Stimulated activated naive CD8-positive, alpha-beta T cell treated with anti-CD3 and anti-CD28 coated beads, Interleukin-15, Interleukin-2, amounts not matched to agents 100 ng/mL and 50 ng/mL, for 24 hours (primary cell): ENCODE results near the gene BZW2.
"Not testable (repeated sequence)": the region's sequence is repeated elsewhere in the genome, so short reads cannot be mapped to it uniquely, and the experiment has no call there.

Source experiments
- H3K27ac Mint-ChIP-seq: one replicate; pipeline ENCODE4 v1.8.0; 2021; ENCODE audit warnings: mild to moderate bottlenecking, mixed read lengths
- H3K27me3 Mint-ChIP-seq: one replicate; pipeline ENCODE4 v1.8.0; 2021; ENCODE audit warnings: mixed read lengths
- H3K36me3 Mint-ChIP-seq: one replicate; pipeline ENCODE4 v1.8.0; 2021; ENCODE audit warnings: low read depth, mixed read lengths
- H3K4me1 Mint-ChIP-seq: one replicate; pipeline ENCODE4 v1.8.0; 2021; ENCODE audit warnings: low read depth, mixed read lengths
- H3K4me3 Mint-ChIP-seq: one replicate; pipeline ENCODE4 v1.8.0; 2021; ENCODE audit warnings: mild to moderate bottlenecking, mixed read lengths
- H3K9me3 Mint-ChIP-seq: one replicate; pipeline ENCODE4 v1.8.0; 2021; ENCODE audit warnings: mixed read lengths

BZW2 gene

GRCh38 chr7:16652888-16653287 is 6.9 kb downstream of the BZW2 start:
- H3K27ac Mint-ChIP-seq = no peak overlapping the region
- no peaks in the 10 kb centered on the region for H3K27me3 Mint-ChIP-seq
- no peaks in the 10 kb centered on the region for H3K9me3 Mint-ChIP-seq
- no peak overlapping the region for H3K4me3 Mint-ChIP-seq
- peaks cover 74% of the 10 kb centered on the region for H3K4me1 Mint-ChIP-seq
- H3K36me3 Mint-ChIP-seq = peaks cover 57% of the 10 kb centered on the region

GRCh38 chr7:16655394-16655793 is 9.4 kb downstream of the BZW2 start:
- Mint-ChIP-seq H3K36me3 (peaks cover 39% of the 10 kb centered on the region), H3K9me3 (no peaks in the 10 kb centered on the region), H3K27ac (no peak overlapping the region), H3K4me1 (peaks cover 57% of the 10 kb centered on the region), H3K4me3 (no peak overlapping the region), H3K27me3 (no peaks in the 10 kb centered on the region)

DNA sequence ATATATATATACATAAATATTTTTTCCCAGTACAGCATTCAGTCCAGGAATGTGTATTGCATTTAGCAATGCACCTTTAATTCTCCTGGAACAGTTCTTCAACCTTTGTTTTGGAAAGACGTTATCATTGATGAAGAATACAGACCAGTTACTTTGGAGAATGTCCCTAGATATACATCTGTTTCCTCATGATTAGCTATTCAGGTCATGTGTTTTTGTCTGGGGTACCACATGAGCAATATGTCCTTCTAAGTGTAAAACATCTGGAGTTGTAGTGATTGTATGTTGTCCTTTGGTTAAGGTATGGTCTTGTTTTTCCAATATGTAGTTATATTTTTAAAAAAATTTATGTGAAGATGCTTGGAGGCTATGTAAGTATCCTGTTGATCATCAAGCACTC is 10.2 kb downstream of the BZW2 start:
- Mint-ChIP-seq H3K4me1 (peaks cover 59% of the 10 kb centered on the region), H3K36me3 (peaks cover 38% of the 10 kb centered on the region), H3K4me3 (no peak overlapping the region), H3K27me3 (no peaks in the 10 kb centered on the region), H3K9me3 (no peaks in the 10 kb centered on the region), H3K27ac (no peak overlapping the region)

GRCh38 chr7:16657656-16658279 is 11.8 kb downstream of the BZW2 start:
- Mint-ChIP-seq H3K9me3 (no peaks in the 10 kb centered on the region), H3K4me3 (no peak overlapping the region), H3K27ac (no peak overlapping the region), H3K4me1 (peaks cover 56% of the 10 kb centered on the region), H3K27me3 (no peaks in the 10 kb centered on the region), H3K36me3 (peaks cover 39% of the 10 kb centered on the region)

- not testable (repeated sequence) for H3K27ac Mint-ChIP-seq, H3K27me3 Mint-ChIP-seq, H3K9me3 Mint-ChIP-seq, H3K4me3 Mint-ChIP-seq
- H3K4me1 Mint-ChIP-seq = peaks cover 44% of the 10 kb centered on the region
- H3K36me3 Mint-ChIP-seq = peaks cover 44% of the 10 kb centered on the region
These were observed 14.0 kb downstream of the BZW2 start for GRCh38 chr7:16659854-16660497.

GRCh38 chr7:16660702-16661464 is 14.9 kb downstream of the BZW2 start:
- H3K27ac Mint-ChIP-seq = no peak overlapping the region
- peaks cover 39% of the 10 kb centered on the region for H3K4me1 Mint-ChIP-seq
- H3K4me3 Mint-ChIP-seq = no peak overlapping the region

GRCh38 chr7:16661924-16662323 is 15.9 kb downstream of the BZW2 start:
- Mint-ChIP-seq H3K27me3 (no peaks in the 10 kb centered on the region), H3K4me1 (peaks cover 34% of the 10 kb centered on the region), H3K4me3 (no peak overlapping the region), H3K27ac (no peak overlapping the region), H3K9me3 (no peaks in the 10 kb centered on the region), H3K36me3 (peaks cover 45% of the 10 kb centered on the region)

More at GRCh38 chr7:16660702-16661464, 14.9 kb downstream of the BZW2 start:
- H3K36me3 Mint-ChIP-seq = peaks cover 48% of the 10 kb centered on the region
- H3K27me3 Mint-ChIP-seq = no peaks in the 10 kb centered on the region
- H3K9me3 Mint-ChIP-seq = no peaks in the 10 kb centered on the region

- Mint-ChIP-seq H3K9me3 (no peaks in the 10 kb centered on the region), H3K4me1 (peaks cover 35% of the 10 kb centered on the region), H3K27ac (no peak overlapping the region), H3K36me3 (peaks cover 75% of the 10 kb centered on the region), H3K27me3 (no peaks in the 10 kb centered on the region), H3K4me3 (no peak overlapping the region)
These were observed 21.4 kb downstream of the BZW2 start for GRCh38 chr7:16667355-16667754.

GRCh38 chr7:16668049-16668858 is 22.3 kb downstream of the BZW2 start:
- peaks cover 76% of the 10 kb centered on the region for H3K36me3 Mint-ChIP-seq
- no peaks in the 10 kb centered on the region for H3K9me3 Mint-ChIP-seq
- no peak overlapping the region for H3K27ac Mint-ChIP-seq
- H3K4me1 Mint-ChIP-seq = peaks cover 34% of the 10 kb centered on the region
- H3K4me3 Mint-ChIP-seq = no peak overlapping the region
- no peaks in the 10 kb centered on the region for H3K27me3 Mint-ChIP-seq

DNA sequence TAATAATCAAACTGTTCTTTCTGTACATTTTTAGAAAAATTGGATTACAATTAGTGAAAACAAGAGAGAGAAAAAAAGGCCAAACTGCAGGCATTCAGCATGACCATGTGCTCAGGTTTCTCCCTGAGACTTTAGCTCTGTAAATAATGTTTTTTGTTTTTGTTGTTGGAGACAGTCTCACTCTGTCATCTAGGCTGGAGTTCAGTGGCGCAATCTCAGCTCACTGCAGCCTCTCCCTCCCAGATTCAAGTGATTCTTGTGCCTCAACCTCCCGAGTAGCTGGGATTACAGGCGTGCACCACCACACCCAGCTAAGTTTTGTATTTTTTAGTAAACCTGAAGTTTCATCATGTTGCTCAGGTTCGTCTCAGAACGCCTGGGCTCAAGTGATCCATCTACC is 23.0 kb downstream of the BZW2 start:
- Mint-ChIP-seq H3K27me3 (no peaks in the 10 kb centered on the region), H3K9me3 (no peaks in the 10 kb centered on the region), H3K36me3 (peaks cover 74% of the 10 kb centered on the region), H3K27ac (no peak overlapping the region), H3K4me1 (peaks cover 34% of the 10 kb centered on the region), H3K4me3 (no peak overlapping the region)

DNA sequence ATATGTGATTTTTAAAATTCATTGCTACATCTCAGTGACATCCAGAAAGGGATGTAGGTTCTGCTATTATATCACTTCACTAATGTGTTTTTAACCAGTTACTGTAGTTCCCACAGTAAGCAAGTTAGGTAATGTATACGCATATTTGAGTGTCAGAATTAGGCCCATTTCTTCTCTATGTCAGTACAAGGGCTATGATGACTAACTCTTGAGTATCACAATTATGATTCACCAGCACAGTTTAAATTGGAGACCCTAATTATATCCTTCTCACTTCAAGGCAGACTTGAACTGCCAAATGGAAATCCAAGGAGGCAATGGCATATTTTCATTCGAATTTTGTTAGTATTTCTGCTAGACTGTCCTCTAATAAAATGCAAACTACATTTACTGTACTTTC is 23.6 kb downstream of the BZW2 start:
- no peaks in the 10 kb centered on the region for H3K9me3 Mint-ChIP-seq
- H3K27ac Mint-ChIP-seq = no peak overlapping the region
- peaks cover 34% of the 10 kb centered on the region for H3K4me1 Mint-ChIP-seq
- H3K36me3 Mint-ChIP-seq = peaks cover 69% of the 10 kb centered on the region
- H3K27me3 Mint-ChIP-seq = no peaks in the 10 kb centered on the region
- H3K4me3 Mint-ChIP-seq = no peak overlapping the region

- H3K4me3 Mint-ChIP-seq = no peak overlapping the region
- no peaks in the 10 kb centered on the region for H3K9me3 Mint-ChIP-seq
- H3K27ac Mint-ChIP-seq = no peak overlapping the region
- H3K27me3 Mint-ChIP-seq = no peaks in the 10 kb centered on the region
- H3K36me3 Mint-ChIP-seq = peaks cover 70% of the 10 kb centered on the region
- H3K4me1 Mint-ChIP-seq = peaks cover 34% of the 10 kb centered on the region
These were observed 24.0 kb downstream of the BZW2 start for GRCh38 chr7:16670021-16670420.

- Mint-ChIP-seq H3K4me1 (peaks cover 34% of the 10 kb centered on the region), H3K9me3 (no peaks in the 10 kb centered on the region), H3K27ac (no peak overlapping the region), H3K4me3 (no peak overlapping the region), H3K27me3 (no peaks in the 10 kb centered on the region), H3K36me3 (peaks cover 70% of the 10 kb centered on the region)
These were observed 24.9 kb downstream of the BZW2 start for GRCh38 chr7:16670731-16671344.

DNA sequence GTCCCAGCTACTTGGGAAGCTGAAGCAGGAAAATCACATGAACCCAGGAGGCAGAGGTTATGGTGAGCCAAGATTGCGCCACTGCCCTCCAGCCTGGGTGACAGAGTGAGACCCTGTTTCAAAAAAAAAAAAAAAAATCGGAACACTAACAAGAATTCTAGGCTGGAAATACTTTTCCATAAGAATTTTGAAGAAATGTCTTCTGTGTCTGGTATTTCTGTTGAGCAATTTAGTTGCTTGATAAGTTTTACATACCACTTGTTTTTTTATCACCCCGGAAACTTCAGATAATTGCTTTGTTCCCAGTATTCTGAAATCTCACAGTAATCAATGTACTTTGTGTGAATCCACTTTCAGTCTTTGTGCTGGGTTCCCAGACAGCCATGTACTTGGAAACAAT is 25.8 kb downstream of the BZW2 start:
- Mint-ChIP-seq H3K27ac (no peak overlapping the region), H3K9me3 (no peaks in the 10 kb centered on the region), H3K27me3 (no peaks in the 10 kb centered on the region), H3K4me1 (peaks cover 34% of the 10 kb centered on the region), H3K4me3 (no peak overlapping the region), H3K36me3 (peaks cover 74% of the 10 kb centered on the region)
